ENCODE measurements around the gene BCL10. TPM values are rescaled to one million over a fixed set of nuclear protein-coding genes. Genes with fewer than 3 reads are reported as not detected.

The BCL10 gene
- total RNA-seq, 1 experiment from 2014 or later = 24.2 TPM

GRCh38 chr1:85220756-85221201, 55.7 kb downstream of the BCL10 start (continued):
- TF ChIP-seq AR (CRISPR knock-in tag; IDR thresholded peaks at IDR 0.05) (no peak), ETV6 (CRISPR knock-in tag; IDR thresholded peaks at IDR 0.05) (no peak), ELF4 (CRISPR knock-in tag; IDR thresholded peaks at IDR 0.05; ENCODE audit: low read depth) (no peak), MLX (CRISPR knock-in tag; IDR thresholded peaks at IDR 0.05) (no peak), ZBTB21 (CRISPR knock-in tag; IDR thresholded peaks at IDR 0.05; ENCODE audit: borderline replicate concordance) (no peak)

- Mint-ChIP-seq H3K4me3 (no peak overlapping the region), H3K4me1 (peaks cover 38% of the 10 kb centered on the region), H3K27me3 (ENCODE audit: low read depth) (no peaks in the 10 kb centered on the region), H3K36me3 (no peaks in the 10 kb centered on the region), H3K27ac (no peak overlapping the region), H3K9me3 (0 out of 2 replicates have a peak, but pooled peaks cover 5% of the 10 kb centered on the region)
- ChIA-PET CTCF (interaction anchor here (1.3 to 2.8 kb wide), 2 partner anchors 40 to 275 kb away, joined by 6 to 8 read pairs; partner anchors contain the start of gene C1orf52), POLR2A (interaction anchor here (0.8 kb wide), 1 partner anchor 39 kb away, joined by 3 read pairs; no protein-coding TSS in a partner anchor)
- ATAC-seq (peak; percentile 68), DNase-seq (ENCODE audit: low spot score) (no peak)
- TF ChIP-seq ZNF219 (CRISPR knock-in tag; IDR thresholded peaks at IDR 0.05; ENCODE audit: borderline replicate concordance) = no peak
- no peak for TF ChIP-seq PREB (CRISPR knock-in tag; IDR thresholded peaks at IDR 0.05; ENCODE audit: borderline replicate concordance)
- TF ChIP-seq FOXJ3 (CRISPR knock-in tag; IDR thresholded peaks at IDR 0.05; ENCODE audit: borderline replicate concordance) = no peak
- no peak for TF ChIP-seq NFATC4 (CRISPR knock-in tag; IDR thresholded peaks at IDR 0.05)
- TF ChIP-seq ELF4 (CRISPR knock-in tag; IDR thresholded peaks at IDR 0.05; ENCODE audit: low read depth) = no peak
- TF ChIP-seq HMGXB4 (CRISPR knock-in tag; IDR thresholded peaks at IDR 0.05) = no peak
- TF ChIP-seq ZBTB21 (CRISPR knock-in tag; IDR thresholded peaks at IDR 0.05; ENCODE audit: borderline replicate concordance) = no peak
- no peak for TF ChIP-seq ZNF263 (CRISPR knock-in tag; IDR thresholded peaks at IDR 0.05; ENCODE audit: low read depth)
- TF ChIP-seq STAT6 (CRISPR knock-in tag; conservative IDR thresholded peaks at IDR 0.05; ENCODE audit: low read depth) = no peak
- no peak for TF ChIP-seq RELA (CRISPR knock-in tag; IDR thresholded peaks at IDR 0.05; ENCODE audit: borderline replicate concordance)
- no peak for TF ChIP-seq SP1 (CRISPR knock-in tag; conservative IDR thresholded peaks at IDR 0.05)
Measured at GRCh38 chr1:85219853-85220610, 56.4 kb downstream of the BCL10 start.

Data from WTC11 (cell line).